ENCODE data around the gene EVI5. TPM values are rescaled to one million over a fixed set of nuclear protein-coding genes. Genes with fewer than 3 reads are reported as not detected.
"Not testable (repeated sequence)": the region's sequence is repeated elsewhere in the genome, so short reads cannot be mapped to it uniquely, and the experiment has no call there.

EVI5 gene
- total RNA-seq, 2 donors from 2014 or later, result 24.8 to 42.6 TPM

DNA sequence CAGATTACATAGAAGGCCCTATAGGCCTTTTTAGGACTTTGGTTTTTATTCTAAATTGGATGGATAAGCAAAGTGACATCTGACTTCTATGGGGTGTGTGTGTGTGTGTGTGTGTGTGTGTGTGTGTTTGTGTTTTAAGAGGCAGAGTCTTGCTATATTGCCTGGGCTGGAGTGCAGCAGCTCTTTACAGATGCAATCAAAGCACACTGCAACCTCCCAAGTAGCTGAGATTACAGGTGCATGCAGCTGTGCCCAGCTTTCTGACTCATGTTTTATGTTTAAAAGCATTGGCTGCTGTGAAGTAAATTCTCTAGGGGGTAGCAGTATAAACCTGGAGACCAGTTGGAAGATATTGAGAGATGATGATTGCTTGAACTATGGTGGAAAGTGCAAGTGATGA lies 12.4 kb upstream of the EVI5 start:
- intact Hi-C loops (cut with DNase I), result no loop called here
- ATAC-seq (peak in 1 of 2 donors; percentile 35), DNase-seq (no peak)

DNA sequence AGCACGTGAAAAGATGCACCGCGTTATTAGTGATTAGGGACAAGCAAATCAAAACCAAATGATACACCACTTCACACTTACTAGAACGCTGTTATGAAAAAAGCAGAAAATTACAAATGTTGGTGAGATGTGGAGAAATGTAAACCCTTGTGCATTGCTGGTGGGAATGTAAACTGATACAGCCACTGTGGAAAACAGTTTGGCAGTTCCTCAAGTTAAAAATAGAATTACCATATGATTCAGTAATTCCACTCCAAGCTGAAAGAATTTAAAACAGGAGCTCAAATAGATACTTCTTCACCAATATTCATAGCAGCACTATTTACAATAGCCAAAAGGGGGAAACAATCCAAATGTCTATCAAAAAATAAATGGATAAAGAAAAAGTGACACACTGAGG lies 10.3 kb upstream of the EVI5 start:
- ATAC-seq (no peak), DNase-seq (no peak)
- intact Hi-C loops (cut with DNase I), result no loop called here

DNA sequence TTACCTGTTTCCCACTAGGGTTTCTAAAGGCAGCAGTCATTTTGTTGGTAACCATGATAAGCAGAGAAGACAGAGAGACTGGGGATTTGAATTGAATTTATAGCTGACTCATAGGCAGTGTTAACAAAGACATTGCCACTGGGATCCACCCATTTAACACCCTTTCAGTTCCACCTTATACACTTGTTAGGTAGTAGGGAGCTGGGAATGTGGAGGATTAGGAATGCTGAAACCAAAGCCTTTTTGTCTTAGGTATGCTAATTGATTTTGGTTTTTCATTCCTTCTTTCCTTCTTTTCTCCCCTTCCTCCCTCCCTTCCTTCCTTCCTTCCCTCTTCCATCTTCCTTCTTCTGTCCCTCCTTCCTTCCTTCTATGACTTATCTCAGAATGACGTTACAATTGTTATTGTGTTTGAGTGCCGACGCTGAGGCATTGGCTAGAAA lies 7.5 kb upstream of the EVI5 start:
- intact Hi-C loops (cut with DNase I), result no loop called here
- DNase-seq (no peak), ATAC-seq (peak in 1 of 2 donors; percentile 78)

DNA sequence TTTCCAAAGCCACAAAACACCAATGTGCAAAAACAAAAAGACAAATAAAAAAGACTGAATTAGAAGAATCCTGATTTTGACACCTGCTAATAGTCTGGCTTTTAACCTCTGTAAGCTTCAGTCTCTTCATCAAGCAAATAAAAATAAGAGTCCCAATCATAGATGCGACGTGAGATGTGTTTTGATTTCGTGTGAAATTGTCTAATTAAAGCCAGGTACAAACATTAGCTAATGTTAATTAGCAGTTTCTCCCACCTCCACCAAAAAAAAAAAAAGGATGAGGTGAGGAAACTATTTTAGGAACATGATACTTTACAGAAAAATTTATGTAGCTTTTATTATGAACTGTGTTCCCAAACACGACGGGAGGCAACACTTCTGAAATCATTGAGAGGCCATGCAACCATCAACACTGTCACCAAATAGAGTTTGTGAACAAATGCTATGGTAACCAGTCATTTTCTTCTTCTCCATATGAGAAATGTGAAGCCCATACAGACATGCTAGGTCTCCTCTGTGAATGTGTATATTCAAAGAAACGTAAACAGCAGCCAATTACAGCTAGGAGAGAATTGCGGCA lies 6.7 kb upstream of the EVI5 start:
- intact Hi-C loops (cut with DNase I), result no loop called here
- DNase-seq (no peak), ATAC-seq (peak in 1 of 2 donors; percentile 36)

DNA sequence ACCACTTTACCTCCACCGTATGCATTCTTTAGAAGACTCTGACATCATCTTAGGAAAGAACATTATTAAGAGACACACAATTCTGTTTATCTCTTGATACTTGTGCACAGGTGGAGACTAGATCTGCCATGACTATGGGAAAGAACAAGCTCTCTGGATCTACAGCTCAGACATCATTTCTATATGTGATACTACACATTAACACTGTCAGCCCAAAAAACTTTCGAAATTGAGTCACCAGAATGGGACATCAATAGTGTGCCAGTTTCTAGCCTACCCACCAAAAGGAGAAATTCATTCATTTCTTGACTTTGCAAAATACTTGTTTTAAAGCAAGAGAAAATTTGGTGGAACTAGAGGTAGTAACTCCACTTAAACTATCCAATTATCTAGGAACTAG lies 6.0 kb upstream of the EVI5 start:
- DNase-seq (no peak), ATAC-seq (no peak)
- intact Hi-C loops (cut with DNase I), result no loop called here

- intact Hi-C loops (cut with DNase I), result no loop called here
- DNase-seq (no peak), ATAC-seq (no peak)
Measured at GRCh38 chr1:92790081-92790480, 5.2 kb upstream of the EVI5 start.

GRCh38 chr1:92786111-92786901 lies 1.4 kb upstream of the EVI5 start:
- DNase-seq (no peak), ATAC-seq (no peak)
- intact Hi-C loops (cut with DNase I), result no loop called here

DNA sequence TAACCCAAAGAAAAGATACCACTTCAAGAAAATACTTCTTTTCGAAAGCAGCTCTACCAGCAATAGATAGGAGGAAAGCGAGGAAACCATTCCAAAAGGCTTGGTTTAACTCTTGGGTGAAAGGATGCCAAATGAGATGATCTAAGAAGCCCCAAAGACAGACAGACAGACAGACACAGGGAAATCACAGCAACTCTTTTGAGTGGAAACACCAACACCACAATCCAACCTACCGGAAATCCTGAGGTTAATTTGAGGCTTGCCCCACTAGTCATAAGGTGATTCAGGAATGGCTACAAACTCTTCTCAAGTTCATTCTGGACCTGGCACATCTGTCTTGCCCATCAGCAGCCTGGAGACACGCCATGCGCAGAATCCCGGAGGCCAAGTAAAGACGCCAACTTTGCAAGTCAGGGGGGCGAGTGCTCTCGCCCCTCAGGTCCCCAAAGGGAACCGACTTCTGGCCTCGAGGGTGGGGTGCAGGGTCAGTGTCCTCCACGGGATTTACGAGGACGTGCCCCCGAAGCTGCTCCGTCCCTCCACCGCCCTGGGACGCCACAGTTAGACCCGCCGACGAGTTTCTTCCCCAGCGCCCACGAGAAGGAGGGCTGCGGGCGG lies 778 bp downstream of the EVI5 start:
- peak; percentile 1 to 11 for ATAC-seq
- intact Hi-C loops (cut with DNase I), result no loop called here
- DNase-seq, result no peak

DNA sequence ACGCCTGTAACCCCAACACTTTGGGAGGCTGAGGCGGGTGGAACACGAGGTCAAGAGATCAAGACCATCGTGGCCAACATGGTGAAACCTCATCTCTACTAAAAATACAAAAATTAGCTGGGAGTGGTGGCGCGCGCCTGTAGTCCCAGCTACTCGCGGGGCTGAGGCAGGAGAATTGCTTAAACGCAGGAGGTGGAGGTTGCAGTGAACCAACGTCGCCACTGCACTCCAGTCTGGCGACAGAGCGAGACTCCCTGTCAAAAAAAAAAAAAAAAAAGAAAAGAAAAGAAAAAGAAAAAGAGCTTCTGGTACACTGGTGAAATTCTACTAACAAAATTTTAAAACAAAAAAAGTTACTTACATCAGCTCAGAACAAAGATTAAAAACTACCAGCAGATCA lies 1.4 kb downstream of the EVI5 start:
- peak; percentile 48 for DNase-seq
- ATAC-seq; intact Hi-C loops (cut with DNase I): not testable (repeated sequence)

DNA sequence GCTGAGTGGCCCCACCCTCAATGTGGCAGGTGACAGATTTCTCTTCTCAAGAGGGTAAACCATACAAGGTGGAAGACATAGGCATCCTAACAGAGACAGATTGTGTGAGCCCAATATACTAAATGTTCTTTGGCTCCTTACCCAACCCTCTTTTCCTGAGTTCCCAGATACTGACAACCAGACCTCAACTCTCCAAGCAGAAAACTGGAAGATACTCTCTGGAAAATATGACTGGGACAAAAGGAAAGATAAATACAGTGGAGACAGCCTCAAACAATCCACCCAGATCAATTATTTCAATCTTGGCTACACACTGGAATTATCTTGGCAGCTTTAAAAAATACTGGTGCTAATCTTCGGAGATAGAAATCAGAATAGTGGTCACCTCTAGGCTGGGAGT lies 6.5 kb downstream of the EVI5 start:
- DNase-seq (no peak), ATAC-seq (peak in 1 of 2 donors; percentile 19)
- intact Hi-C loops (cut with DNase I), result no loop called here

GRCh38 chr1:92774407-92774806 lies 10.5 kb downstream of the EVI5 start:
- DNase-seq, result no peak
- intact Hi-C loops (cut with DNase I), result no loop called here
- ATAC-seq, result no peak

DNA sequence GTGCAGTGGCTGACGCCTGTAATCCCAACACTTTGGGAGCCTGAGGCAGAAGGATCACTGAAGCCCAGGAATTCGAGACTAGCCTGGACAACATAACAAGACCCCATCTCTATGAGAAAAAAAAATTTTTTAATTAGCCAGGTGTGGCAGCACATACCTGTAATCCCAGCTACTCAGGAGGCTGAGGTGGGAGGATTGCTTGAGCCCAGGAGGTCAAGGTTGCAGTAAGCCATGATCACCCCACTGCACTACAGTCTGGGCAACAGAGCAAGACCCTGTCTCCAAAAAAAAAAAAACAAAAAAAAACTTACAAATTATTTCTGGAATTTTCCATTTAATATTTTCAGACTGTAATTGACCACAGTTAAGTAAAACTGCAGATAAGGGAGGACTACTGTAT lies 11.2 kb downstream of the EVI5 start:
- DNase-seq; ATAC-seq; intact Hi-C loops (cut with DNase I): not testable (repeated sequence)

DNA sequence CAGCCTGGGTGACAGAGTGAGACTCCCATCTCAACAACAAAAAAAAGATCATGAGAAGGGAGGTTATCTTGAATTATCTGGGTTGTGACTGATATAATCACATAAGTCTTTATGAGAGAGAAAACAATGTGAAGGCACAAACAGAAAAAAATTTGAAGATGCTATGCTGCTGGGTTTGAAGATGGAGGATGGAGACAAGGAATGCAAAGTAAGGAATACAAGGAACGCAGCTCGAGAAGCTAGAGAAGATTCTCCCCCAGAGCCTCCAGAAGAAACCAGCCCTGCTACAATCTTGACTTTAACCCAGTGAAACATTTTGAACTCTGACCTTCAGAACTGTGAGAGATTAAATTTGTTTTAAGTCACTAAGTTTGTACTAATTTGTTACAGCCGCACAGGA lies 15.1 kb downstream of the EVI5 start:
- no peak for DNase-seq
- ATAC-seq, result no peak
- intact Hi-C loops (cut with DNase I), result no loop called here

GRCh38 chr1:92768915-92769314 lies 16.0 kb downstream of the EVI5 start:
- intact Hi-C loops (cut with DNase I), result no loop called here
- ATAC-seq, result no peak

DNA sequence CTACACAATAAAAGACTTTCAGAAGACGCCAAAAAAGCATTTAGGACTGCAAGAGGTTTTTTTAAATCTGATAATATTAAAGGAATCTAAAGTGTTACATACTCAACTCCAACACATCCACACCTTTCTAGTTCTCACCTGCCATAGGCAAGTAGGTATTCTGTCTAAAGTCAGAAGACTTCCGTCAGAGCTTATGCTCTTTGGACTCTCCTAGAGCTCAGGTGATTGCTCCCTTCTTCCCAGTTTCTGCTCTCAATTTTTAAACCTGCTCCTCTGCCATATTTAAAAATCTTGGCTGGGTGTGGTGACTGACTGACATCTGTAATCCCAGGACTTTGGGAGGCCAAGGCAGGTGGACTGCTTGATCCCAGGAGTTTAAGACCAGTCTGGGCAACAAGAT lies 16.6 kb downstream of the EVI5 start:
- ATAC-seq (no peak), DNase-seq (no peak)
- intact Hi-C loops (cut with DNase I), result no loop called here

More at GRCh38 chr1:92768915-92769314, 16.0 kb downstream of the EVI5 start:
- DNase-seq, result no peak

GRCh38 chr1:92764116-92764515 lies 20.8 kb downstream of the EVI5 start:
- intact Hi-C loops (cut with DNase I), result no loop called here
- no peak for DNase-seq
- ATAC-seq, result no peak

- no peak for ATAC-seq
- DNase-seq, result no peak
- intact Hi-C loops (cut with DNase I), result no loop called here
Measured at GRCh38 chr1:92762355-92762754, 22.6 kb downstream of the EVI5 start.

DNA sequence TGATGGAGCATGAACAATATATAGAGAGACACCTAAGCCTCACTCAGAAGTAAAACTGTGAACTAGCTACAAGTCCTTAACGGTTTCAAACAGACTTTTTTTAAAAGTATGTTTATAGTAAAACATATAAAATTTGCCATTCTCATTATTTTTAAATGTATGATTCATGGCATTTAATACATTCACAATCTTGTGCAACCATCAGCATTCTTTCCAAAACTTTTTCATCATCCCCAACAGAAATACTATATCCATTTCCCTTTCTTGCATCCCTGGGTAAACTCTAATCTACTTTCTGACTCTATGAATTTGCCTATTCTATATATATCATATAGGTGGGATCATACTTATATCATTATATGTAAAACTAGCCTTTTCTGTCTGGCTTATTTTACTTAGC lies 25.5 kb downstream of the EVI5 start:
- no peak for DNase-seq
- intact Hi-C loops (cut with DNase I), result loop anchor here in 1 of 2 donors (10.0 kb wide), 1 partner anchor 55 kb away; no protein-coding TSS in a partner anchor
- no peak for ATAC-seq

GRCh38 chr1:92756537-92756936 lies 28.4 kb downstream of the EVI5 start:
- peak in 1 of 2 donors; percentile 10 for ATAC-seq
- DNase-seq, result no peak
- intact Hi-C loops (cut with DNase I), result loop anchor here in 1 of 2 donors (10.0 kb wide), 1 partner anchor 58 kb away; no protein-coding TSS in a partner anchor
